GM12875 (cell line): ENCODE results near the gene GGT6.
"Not testable (repeated sequence)": the region's sequence is repeated elsewhere in the genome, so short reads cannot be mapped to it uniquely, and the experiment has no call there.

Source experiments
- H3K4me3 ChIP-seq: one replicate; pipeline ENCODE4 v1.5.1; 2011; ENCODE audit warnings: low read depth, low read length, control low read depth
- CTCF ChIP-seq: IDR thresholded peaks from 2 replicates; pipeline ENCODE4 v1.5.1; 2011; ENCODE audit warnings: low read depth, mild to moderate bottlenecking, control low read depth, inconsistent platforms, low read length, moderate library complexity, borderline replicate concordance; ENCODE audit not compliant: insufficient read depth

Gene GGT6

GRCh38 chr17:4580291-4580690 is 19.9 kb upstream of the GGT6 start:
- no peak for TF ChIP-seq CTCF
- no peak overlapping the region for H3K4me3 ChIP-seq

- H3K4me3 ChIP-seq: no peak overlapping the region
- no peak for TF ChIP-seq CTCF
Observed at GRCh38 chr17:4579678-4580077, 19.3 kb upstream of the GGT6 start.

- not testable (repeated sequence) for H3K4me3 ChIP-seq
Observed at GRCh38 chr17:4578349-4578748, 18.0 kb upstream of the GGT6 start.

- H3K4me3 ChIP-seq: no peak overlapping the region
- TF ChIP-seq CTCF: no peak
Observed at GRCh38 chr17:4577386-4577993, 17.1 kb upstream of the GGT6 start.

GRCh38 chr17:4576729-4577322 is 16.4 kb upstream of the GGT6 start:
- no peak for TF ChIP-seq CTCF
- H3K4me3 ChIP-seq: no peak overlapping the region

- TF ChIP-seq CTCF: no peak
- no peak overlapping the region for H3K4me3 ChIP-seq
Observed at GRCh38 chr17:4576161-4576558, 15.8 kb upstream of the GGT6 start.

- H3K4me3 ChIP-seq: no peak overlapping the region
- TF ChIP-seq CTCF: no peak
Observed at GRCh38 chr17:4574448-4575045, 14.2 kb upstream of the GGT6 start.

GRCh38 chr17:4573669-4574068 is 13.3 kb upstream of the GGT6 start:
- no peak overlapping the region for H3K4me3 ChIP-seq
- no peak for TF ChIP-seq CTCF
